Lower leg skin (tissue), 3 donors: ENCODE data around the gene EYA3.

Source experiments
- POLR2A ChIP-seq, 2 donors: fragments of 450-650 bp; IDR thresholded peaks; one replicate each; pipeline ENCODE4 v1.6.1; 2016 to 2017; ENCODE audit warnings: antibody characterized with exemption in 2 of 2, mild to moderate bottlenecking in 1 of 2, moderate library complexity in 1 of 2
- TF ChIP-seq, protein P1 (sequence below), 3 donors: fragments of 450-650 bp; IDR thresholded peaks; one replicate each; pipeline ENCODE4 v1.5.1; 2016; ENCODE audit warnings: antibody characterized with exemption in 3 of 3, mild to moderate bottlenecking in 3 of 3, moderate library complexity in 2 of 3

DNA sequence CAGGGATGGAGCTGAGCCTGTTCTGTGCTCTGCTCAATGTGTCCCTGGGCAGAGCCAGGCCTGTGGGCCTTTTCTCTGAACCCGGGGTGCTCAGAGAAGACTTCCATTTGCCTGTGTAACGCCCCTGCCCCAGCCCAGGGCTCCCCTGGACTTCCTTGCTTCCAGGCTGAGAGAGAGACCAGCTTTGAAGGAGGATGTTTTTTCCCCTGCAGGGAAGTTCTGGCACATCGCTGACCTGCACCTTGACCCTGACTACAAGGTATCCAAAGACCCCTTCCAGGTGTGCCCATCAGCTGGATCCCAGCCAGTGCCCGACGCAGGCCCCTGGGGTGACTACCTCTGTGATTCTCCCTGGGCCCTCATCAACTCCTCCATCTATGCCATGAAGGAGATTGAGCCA is 143.4 kb downstream of the EYA3 start:
- TF ChIP-seq, protein P1, sequence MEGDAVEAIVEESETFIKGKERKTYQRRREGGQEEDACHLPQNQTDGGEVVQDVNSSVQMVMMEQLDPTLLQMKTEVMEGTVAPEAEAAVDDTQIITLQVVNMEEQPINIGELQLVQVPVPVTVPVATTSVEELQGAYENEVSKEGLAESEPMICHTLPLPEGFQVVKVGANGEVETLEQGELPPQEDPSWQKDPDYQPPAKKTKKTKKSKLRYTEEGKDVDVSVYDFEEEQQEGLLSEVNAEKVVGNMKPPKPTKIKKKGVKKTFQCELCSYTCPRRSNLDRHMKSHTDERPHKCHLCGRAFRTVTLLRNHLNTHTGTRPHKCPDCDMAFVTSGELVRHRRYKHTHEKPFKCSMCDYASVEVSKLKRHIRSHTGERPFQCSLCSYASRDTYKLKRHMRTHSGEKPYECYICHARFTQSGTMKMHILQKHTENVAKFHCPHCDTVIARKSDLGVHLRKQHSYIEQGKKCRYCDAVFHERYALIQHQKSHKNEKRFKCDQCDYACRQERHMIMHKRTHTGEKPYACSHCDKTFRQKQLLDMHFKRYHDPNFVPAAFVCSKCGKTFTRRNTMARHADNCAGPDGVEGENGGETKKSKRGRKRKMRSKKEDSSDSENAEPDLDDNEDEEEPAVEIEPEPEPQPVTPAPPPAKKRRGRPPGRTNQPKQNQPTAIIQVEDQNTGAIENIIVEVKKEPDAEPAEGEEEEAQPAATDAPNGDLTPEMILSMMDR (IDR thresholded peaks at IDR 0.05), result no peak
- no peak for TF ChIP-seq POLR2A (IDR thresholded peaks at IDR 0.05)
